ENCODE results near the gene TBC1D32.
A peak's percentile ranks its signal among the peaks of the same experiment; 100 is the strongest.
"Not testable (repeated sequence)": the region's sequence is repeated elsewhere in the genome, so short reads cannot be mapped to it uniquely, and the experiment has no call there.

Gene TBC1D32
- total RNA-seq = 21.6 reads per million, percentile 48 among the genes with 10 or more reads in this experiment

DNA sequence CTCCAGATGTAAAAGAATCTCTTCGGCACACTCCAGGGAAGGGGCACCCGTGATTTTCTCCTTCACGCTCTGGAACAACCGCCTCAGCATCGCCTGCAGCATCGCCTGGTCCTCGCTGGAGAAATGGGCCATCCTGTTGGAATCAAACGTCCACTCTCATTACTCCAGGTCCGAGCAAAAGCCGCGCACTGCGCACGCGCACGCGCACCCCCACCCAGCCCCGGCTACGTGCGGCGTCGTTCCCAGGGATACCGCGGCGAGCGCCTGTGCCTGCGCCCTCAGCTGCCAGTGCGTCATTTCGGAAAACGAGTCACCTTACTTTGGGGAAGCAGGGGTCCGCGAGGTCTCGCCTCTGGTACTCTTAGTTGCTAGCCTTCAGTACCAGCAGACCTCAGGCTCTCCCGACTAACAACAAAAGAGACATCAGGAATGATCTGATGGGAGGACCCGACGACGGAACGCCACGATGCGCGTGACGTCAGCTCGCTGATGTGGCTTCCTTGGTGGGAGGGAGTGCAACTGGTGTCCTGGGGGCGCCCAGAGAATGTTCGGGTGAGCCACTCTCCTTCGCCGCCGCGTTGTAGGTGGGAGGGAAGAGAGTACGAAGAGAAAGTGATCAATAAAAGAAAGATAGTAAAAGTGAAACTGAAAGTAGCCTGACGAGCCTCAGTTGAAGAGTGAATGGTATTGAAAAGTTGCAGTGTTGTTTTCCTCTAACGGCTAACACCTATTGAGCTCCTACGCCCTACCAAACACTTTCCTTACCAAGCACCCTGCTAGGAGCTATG is at the start of gene TBC1D32:
Gene TBC1D32 (minus strand): TSS at position 182 of the 788 bp plus-strand sequence. CDS start 50 bp downstream, at position 132.
- DNase-seq = peak; percentile 75

- no peak for DNase-seq
These were observed 49.2 kb upstream of the TBC1D32 start for GRCh38 chr6:121383478-121383877.

DNA sequence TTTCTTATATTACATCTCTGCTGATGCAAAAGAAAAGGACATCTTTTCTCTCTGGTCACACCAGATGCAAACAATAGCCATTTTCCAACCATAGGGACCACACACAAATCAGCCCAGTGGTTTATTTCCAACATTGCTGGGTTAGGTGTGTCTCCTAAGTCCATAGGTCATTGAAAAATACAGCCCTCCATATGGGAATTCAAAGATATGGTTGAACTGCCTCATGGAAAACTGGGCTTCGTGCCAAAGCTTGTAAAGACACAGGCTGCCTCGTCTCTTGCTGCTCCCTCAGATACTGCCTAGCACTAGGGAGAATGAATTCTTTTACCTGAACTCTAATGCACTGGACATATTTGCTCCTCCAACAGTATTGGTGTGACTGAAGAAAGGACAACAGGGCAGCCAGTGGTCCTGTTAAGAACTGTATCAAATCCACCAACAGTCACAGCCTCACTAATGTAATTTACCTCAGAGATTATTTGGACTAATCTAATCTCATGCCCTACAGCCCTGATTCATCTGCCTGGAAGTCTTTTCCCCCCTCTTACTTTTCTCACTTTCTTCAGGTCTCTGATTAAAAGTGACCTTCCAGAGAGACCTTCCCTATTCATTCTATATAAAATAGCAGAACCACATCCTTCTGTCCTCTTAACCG is 48.3 kb upstream of the TBC1D32 start:
- no peak for DNase-seq

GRCh38 chr6:121376411-121376810 is 42.1 kb upstream of the TBC1D32 start:
- no peak for DNase-seq

GRCh38 chr6:121374219-121374618 is 39.9 kb upstream of the TBC1D32 start:
- DNase-seq = not testable (repeated sequence)

GRCh38 chr6:121365536-121366521 is 31.5 kb upstream of the TBC1D32 start:
- no peak for DNase-seq

DNA sequence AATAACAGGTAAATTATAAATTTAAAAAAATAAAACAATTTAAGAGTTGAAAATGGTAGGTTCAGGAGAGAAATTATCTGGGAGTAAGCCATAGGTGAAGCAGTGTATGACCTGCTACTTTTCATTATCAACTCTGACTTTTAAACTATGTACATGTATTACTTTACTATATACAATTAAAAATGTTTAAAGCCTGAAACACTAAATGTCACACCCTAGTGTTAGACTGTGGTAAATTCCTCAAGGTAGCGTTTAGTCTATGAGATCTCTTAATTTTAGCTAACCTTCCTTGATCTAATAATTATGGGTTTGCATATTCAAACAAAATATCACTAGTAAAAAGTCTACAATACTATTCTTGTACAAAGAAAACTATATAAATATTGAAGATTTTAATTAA is 22.3 kb upstream of the TBC1D32 start:
- no peak for DNase-seq

- no peak for DNase-seq
These were observed 20.5 kb upstream of the TBC1D32 start for GRCh38 chr6:121354764-121355163.

DNA sequence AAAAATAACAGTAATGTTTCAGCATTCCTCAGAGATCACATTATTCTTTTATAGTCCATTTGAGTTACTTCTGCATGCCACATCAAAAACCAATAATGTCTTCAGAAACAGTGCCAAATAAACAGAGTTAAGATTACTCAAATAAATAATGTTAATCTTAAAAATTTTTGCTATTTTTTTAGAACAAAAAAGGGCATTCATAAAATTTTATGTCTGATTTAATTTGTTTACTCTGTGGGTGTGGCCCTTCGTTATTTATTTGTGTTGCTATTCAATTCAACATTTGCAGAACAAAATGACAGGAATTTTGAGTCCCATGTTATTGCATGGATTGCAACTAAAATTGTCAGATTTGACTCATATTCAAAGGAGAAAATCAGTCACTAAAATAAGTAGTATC is 18.7 kb upstream of the TBC1D32 start:
- no peak for DNase-seq

GRCh38 chr6:121351916-121352315 is 17.6 kb upstream of the TBC1D32 start:
- no peak for DNase-seq

- DNase-seq = no peak
These were observed 15.3 kb upstream of the TBC1D32 start for GRCh38 chr6:121349596-121349995.

- no peak for DNase-seq
These were observed 13.2 kb upstream of the TBC1D32 start for GRCh38 chr6:121347484-121347883.

DNA sequence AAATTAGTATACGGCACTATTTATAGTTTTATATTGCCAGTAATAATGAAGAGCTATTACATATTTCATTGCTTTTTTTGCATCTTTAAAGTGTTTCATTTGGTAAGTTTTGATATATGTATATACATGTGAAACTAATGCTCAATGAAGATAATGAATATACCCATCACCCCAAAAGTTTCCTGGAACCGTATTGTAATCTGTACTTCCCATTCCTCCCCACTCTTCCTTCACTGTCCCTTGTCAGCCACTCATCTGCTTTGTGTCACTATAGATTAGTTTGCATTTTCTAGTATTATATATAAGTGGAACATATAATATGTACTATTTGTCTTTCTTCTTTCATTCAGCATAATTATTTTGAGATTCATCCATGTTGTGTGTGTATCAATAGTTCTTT is 10.3 kb upstream of the TBC1D32 start:
- no peak for DNase-seq

DNA sequence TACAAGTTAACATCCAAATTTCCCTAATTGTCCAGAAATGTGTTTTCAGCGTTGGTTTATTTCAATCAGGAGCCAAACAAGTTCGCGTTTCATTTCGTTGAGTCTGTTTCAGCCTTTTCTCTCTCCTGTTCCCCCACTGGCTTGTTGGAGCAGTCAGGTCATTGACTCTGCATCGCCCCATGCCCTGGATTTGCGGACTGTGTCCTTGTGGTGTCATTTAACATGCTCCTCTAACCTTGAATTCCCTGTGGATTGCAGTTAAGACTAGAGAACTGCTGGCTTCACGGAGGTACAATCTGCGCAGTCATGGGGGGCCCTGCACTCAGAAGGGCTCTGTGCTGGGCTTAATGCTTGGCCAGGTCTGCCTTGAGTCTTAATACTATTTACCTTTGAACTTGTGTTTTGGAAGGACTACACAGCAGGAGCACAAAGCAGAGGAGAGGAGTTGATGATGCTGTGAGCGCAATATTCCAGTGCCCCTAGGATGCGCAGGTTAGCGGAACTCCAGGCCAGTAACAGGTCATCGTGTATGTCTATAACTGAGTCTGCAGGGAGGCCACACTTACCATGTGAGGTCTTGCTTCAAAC is 5.5 kb upstream of the TBC1D32 start:
- no peak for DNase-seq

DNA sequence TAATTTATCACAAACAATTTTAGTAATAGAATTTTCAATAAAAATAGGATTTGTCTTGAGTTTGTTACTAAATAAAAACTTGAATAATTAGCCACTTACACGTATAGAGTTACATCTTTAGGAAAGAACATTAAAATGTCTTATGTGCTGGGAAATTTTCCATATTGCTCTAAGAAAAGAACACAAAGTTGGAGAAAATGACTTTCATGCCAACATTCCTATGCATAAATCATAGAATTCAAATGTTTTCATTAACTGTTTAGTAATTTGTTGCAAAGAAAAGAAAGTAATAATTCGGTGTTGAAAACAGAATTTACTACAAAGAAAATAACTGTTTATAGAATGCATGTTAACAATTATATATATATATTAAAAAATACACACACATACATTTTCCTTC is 4.7 kb upstream of the TBC1D32 start:
- no peak for DNase-seq

DNA sequence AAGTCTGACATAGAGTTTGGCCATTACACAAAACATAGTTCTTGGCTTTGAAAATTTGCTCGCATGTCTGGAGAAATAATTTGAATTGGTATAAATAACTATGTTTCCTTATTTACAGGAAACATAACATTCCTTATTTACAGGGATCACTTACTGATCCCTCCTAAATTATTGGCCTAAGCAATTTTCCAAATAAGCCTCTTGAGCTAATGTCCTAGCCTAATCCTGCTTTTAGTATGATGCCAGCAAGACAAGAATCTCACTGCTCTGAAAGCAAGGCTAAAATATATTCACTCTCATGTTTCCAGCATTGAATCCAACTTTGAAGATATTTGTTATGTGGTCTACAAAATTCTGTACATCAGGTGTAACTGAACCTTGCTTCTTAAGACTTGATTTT is 4.1 kb upstream of the TBC1D32 start:
- no peak for DNase-seq

- DNase-seq = no peak
These were observed 1.1 kb upstream of the TBC1D32 start for GRCh38 chr6:121335087-121336008.

GRCh38 chr6:121333694-121334093 is 586 bp downstream of the TBC1D32 start:
- not testable (repeated sequence) for DNase-seq

- no peak for DNase-seq
These were observed 1.1 kb downstream of the TBC1D32 start for GRCh38 chr6:121333196-121333595.

DNA sequence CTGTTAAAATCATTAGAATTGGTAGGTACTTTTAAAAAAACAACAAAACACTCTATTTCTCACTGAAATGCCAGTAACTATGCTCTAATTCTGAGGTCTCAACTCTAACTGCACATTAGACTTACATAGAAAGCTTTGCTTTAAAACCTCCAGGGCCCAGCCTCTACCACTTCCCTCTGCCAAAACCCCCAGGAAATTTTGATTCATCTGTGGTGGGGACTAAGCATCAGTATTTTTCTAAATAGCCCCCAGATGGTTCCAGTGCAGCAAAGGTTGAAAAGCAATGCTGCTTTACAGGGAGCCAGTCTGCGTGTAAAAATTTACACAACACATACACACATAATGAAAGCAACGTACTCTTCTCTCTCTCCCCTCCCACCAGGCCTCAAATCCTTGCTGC is 3.8 kb downstream of the TBC1D32 start:
- DNase-seq = no peak

- DNase-seq = no peak
These were observed 13.0 kb downstream of the TBC1D32 start for GRCh38 chr6:121321282-121321681.

GRCh38 chr6:121319603-121320002 is 14.7 kb downstream of the TBC1D32 start:
- DNase-seq = no peak
